Adrenal gland (tissue), 5 donors: Measurements from ENCODE around the gene PALMD.

Experiments
- CTCF ChIP-seq, 6 experiments: fragments of 450-650 bp in 4 of 6; fragments of 200-600 bp in 2 of 6; sonication (generic) in 1 of 6; IDR thresholded peaks; 1 replicate in 5 of 6; 2 replicates in 1 of 6; pipeline versions ENCODE4 v1.5.1 to v1.8.0; 2016 to 2021; ENCODE audit warnings: antibody characterized with exemption in 6 of 6, mild to moderate bottlenecking in 2 of 6, moderate library complexity in 1 of 6
- POLR2A ChIP-seq, 2 donors: fragments of 450-650 bp; IDR thresholded peaks; one replicate each; pipeline ENCODE4 v1.6.1; 2017; ENCODE audit warnings: antibody characterized with exemption in 2 of 2, mild to moderate bottlenecking in 2 of 2, moderate library complexity in 1 of 2
- donor health status: DM: no; HTN: no; CAD: no.

GRCh38 chr1:99647490-99647889 is 1.6 kb downstream of the PALMD start:
- no peak for TF ChIP-seq CTCF (IDR thresholded peaks at IDR 0.05)
- no peak for TF ChIP-seq POLR2A (IDR thresholded peaks at IDR 0.05)
